Measurements from ENCODE around the gene PPFIA4. TPM values are rescaled to one million over a fixed set of nuclear protein-coding genes. Genes with fewer than 3 reads are reported as not detected.

PPFIA4 gene
- total and polyA plus RNA-seq, 8 donors: 0.29 to 2.2 (median 0.89) TPM; not detected in 1

- intact Hi-C loops (cut with DNase I; ENCODE audit: low total_unique reads): no loop called here
- H3K9me3 ChIP-seq: no peaks in the 10 kb centered on the region
- H3K4me3 ChIP-seq: no peak overlapping the region
- 64 to 72% (median 68%) methylated on average over 11 of the region's 11 CpGs for WGBS, 5 donors
- no peak overlapping the region for H3K27ac ChIP-seq
- no peak for DNase-seq
- peaks cover 0 to 100% (median 46%) of the 10 kb centered on the region in 3 donors for H3K27me3 ChIP-seq
- no peak for TF ChIP-seq CTCF (IDR thresholded peaks at IDR 0.05)
- no peak for TF ChIP-seq POLR2A (IDR thresholded peaks at IDR 0.05)
- no peak for TF ChIP-seq EP300 (IDR thresholded peaks at IDR 0.05)
- no peak for TF ChIP-seq POLR2AphosphoS5 (IDR thresholded peaks at IDR 0.05)
- H3K4me1 ChIP-seq: peaks cover 6 to 15% (median 14%) of the 10 kb centered on the region in 4 donors
- H3K36me3 ChIP-seq: no peaks in the 10 kb centered on the region
Observed at GRCh38 chr1:203121186-203122015, 95.1 kb downstream of the PPFIA4 start.

- H3K27me3 ChIP-seq: peaks cover 0 to 100% (median 48%) of the 10 kb centered on the region in 3 donors
- WGBS, 5 donors: 82 to 93% (median 90%) methylated on average over 2 of the region's 2 CpGs
- H3K27ac ChIP-seq: no peak overlapping the region
- H3K9me3 ChIP-seq: no peaks in the 10 kb centered on the region
- intact Hi-C loops (cut with DNase I; ENCODE audit: low total_unique reads): no loop called here
- no peak overlapping the region for H3K4me3 ChIP-seq
- DNase-seq: no peak
- H3K4me1 ChIP-seq: peaks cover 11 to 23% (median 22%) of the 10 kb centered on the region in 4 donors
- TF ChIP-seq POLR2A (IDR thresholded peaks at IDR 0.05) (no peak), POLR2AphosphoS5 (IDR thresholded peaks at IDR 0.05) (no peak), EP300 (IDR thresholded peaks at IDR 0.05) (no peak), CTCF (IDR thresholded peaks at IDR 0.05) (no peak)
- no peaks in the 10 kb centered on the region for H3K36me3 ChIP-seq
Observed at GRCh38 chr1:203122159-203122558, 95.9 kb downstream of the PPFIA4 start.

GRCh38 chr1:203124011-203124410 is 97.7 kb downstream of the PPFIA4 start:
- TF ChIP-seq CTCF (IDR thresholded peaks at IDR 0.05) (no peak), EP300 (IDR thresholded peaks at IDR 0.05) (no peak), POLR2A (IDR thresholded peaks at IDR 0.05) (no peak), POLR2AphosphoS5 (IDR thresholded peaks at IDR 0.05) (no peak)
- Histone ChIP-seq H3K4me3 (no peak overlapping the region), H3K27me3 (peaks cover 0 to 100% (median 45%) of the 10 kb centered on the region in 3 donors), H3K27ac (no peak overlapping the region), H3K9me3 (no peaks in the 10 kb centered on the region), H3K4me1 (peaks cover 22 to 33% (median 31%) of the 10 kb centered on the region in 4 donors), H3K36me3 (no peaks in the 10 kb centered on the region)
- intact Hi-C loops (cut with DNase I; ENCODE audit: low total_unique reads): no loop called here
- DNase-seq: no peak
- WGBS, 5 donors: 49 to 65% (median 63%) methylated on average over 5 of the region's 5 CpGs

- no peak overlapping the region for H3K4me3 ChIP-seq
- 43 to 63% (median 54%) methylated on average over 5 of the region's 5 CpGs for WGBS, 5 donors
- no peak for DNase-seq
- intact Hi-C loops (cut with DNase I; ENCODE audit: low total_unique reads): no loop called here
- no peak overlapping the region for H3K27ac ChIP-seq
- H3K27me3 ChIP-seq: peaks cover 0 to 96% (median 44%) of the 10 kb centered on the region in 3 donors
- H3K9me3 ChIP-seq: no peaks in the 10 kb centered on the region
- H3K36me3 ChIP-seq: no peaks in the 10 kb centered on the region
- peaks cover 22 to 40% (median 39%) of the 10 kb centered on the region in 4 donors for H3K4me1 ChIP-seq
- TF ChIP-seq POLR2AphosphoS5 (IDR thresholded peaks at IDR 0.05) (no peak), POLR2A (IDR thresholded peaks at IDR 0.05) (no peak), EP300 (IDR thresholded peaks at IDR 0.05) (no peak), CTCF (IDR thresholded peaks at IDR 0.05) (no peak)
Observed at GRCh38 chr1:203124546-203125317, 98.4 kb downstream of the PPFIA4 start.
